ENCODE measurements around the gene PRRT2. TPM values are rescaled to one million over a fixed set of nuclear protein-coding genes. Genes with fewer than 3 reads are reported as not detected.
"Not testable (repeated sequence)": the region's sequence is repeated elsewhere in the genome, so short reads cannot be mapped to it uniquely, and the experiment has no call there.

PRRT2 gene
- polyA plus RNA-seq, 12 donors = 9.3 to 42.8 (median 13.9) TPM; not detected in 1

- DNase-seq = peak; percentile 100
Measured at GRCh38 chr16:29790183-29790948, 21.6 kb upstream of the PRRT2 start, which contains the start of gene KIF22. KIF22 (plus strand) TSS chr16:29790751; CDS start chr16:29790760, 9 bp downstream.

- no peak for DNase-seq
Measured at GRCh38 chr16:29790949-29791844, 20.8 kb upstream of the PRRT2 start.

- DNase-seq = no peak
Measured at GRCh38 chr16:29791845-29792807, 19.9 kb upstream of the PRRT2 start.

GRCh38 chr16:29793153-29793552 is 18.8 kb upstream of the PRRT2 start:
- not testable (repeated sequence) for DNase-seq

GRCh38 chr16:29794231-29794710 is 17.7 kb upstream of the PRRT2 start:
- DNase-seq = no peak

- no peak for DNase-seq
Measured at GRCh38 chr16:29802416-29802935, 9.5 kb upstream of the PRRT2 start.

- DNase-seq = no peak
Measured at GRCh38 chr16:29804020-29804419, 8.0 kb upstream of the PRRT2 start.

GRCh38 chr16:29804455-29805231 is 7.3 kb upstream of the PRRT2 start:
- no peak for DNase-seq

GRCh38 chr16:29805232-29806098 is 6.5 kb upstream of the PRRT2 start:
- DNase-seq = peak; percentile 96

GRCh38 chr16:29806099-29806579 is 5.9 kb upstream of the PRRT2 start, which contains the start of gene MAZ:
MAZ (plus strand) TSS chr16:29806529; CDS start chr16:29806702, 173 bp downstream.
- DNase-seq = no peak

- DNase-seq = no peak
Measured at GRCh38 chr16:29806641-29807425, 5.2 kb upstream of the PRRT2 start.

GRCh38 chr16:29807426-29808218 is 4.4 kb upstream of the PRRT2 start:
- peak; percentile 86 for DNase-seq

- no peak for DNase-seq
Measured at GRCh38 chr16:29808219-29808900, 3.6 kb upstream of the PRRT2 start.

- DNase-seq = no peak
Measured at GRCh38 chr16:29809031-29809747, 2.8 kb upstream of the PRRT2 start.

GRCh38 chr16:29809850-29810698 is 1.9 kb upstream of the PRRT2 start:
- DNase-seq = no peak

Data from muscle of arm (tissue), 12 donors.